Left cardiac atrium (tissue), 4 donors: ENCODE measurements around the gene PTGER1. TPM values are rescaled to one million over a fixed set of nuclear protein-coding genes. Genes with fewer than 3 reads are reported as not detected.
A peak's percentile ranks its signal among the peaks of the same experiment; 100 is the strongest.

Experiments
- ATAC-seq, 2 donors: fragments of 200-7000 bp; cut with Tn5 transposase; one replicate each; pipeline ENCODE4 v1.9.1; 2020; ENCODE audit warnings: mild to moderate bottlenecking in 2 of 2, moderate library complexity in 2 of 2
- DNase-seq: peaks from one replicate; pipeline ENCODE4 v3.0.0-alpha.2; 2020
- intact Hi-C, 2 donors: fragments of 100-400 bp; cut with DNase I; formaldehyde crosslinking; loops; one replicate each; pipeline versions ENCODE4 v1.14.1 to v1.15.1; 2022 to 2023
- long read RNA-seq: library from polyadenylated mRNA; unstranded; transcript quantifications from one replicate; pipeline ENCODE4 v2.0.0, GENCODE V29; 2021
- total RNA-seq, 2 donors: library from RNA; stranded (reverse); fragmentation: NEBNext Ultra II Directional; extraction: Animal tissue kit (Norgen Biotek cat#: 25700); gene quantifications; one replicate each; pipeline ENCODE4 v1.2.1, GENCODE V29; 2021
- donor health status: DM: no; HTN: yes; CAD: no.
- donor health status: DM: no; HTN: yes; CAD: no; lungs with severe emphysema.
- donor health status: DM: yes; HTN: yes; CAD: no.
- donor health status: Dilated cardiomyopathy.

The PTGER1 gene, protein sequence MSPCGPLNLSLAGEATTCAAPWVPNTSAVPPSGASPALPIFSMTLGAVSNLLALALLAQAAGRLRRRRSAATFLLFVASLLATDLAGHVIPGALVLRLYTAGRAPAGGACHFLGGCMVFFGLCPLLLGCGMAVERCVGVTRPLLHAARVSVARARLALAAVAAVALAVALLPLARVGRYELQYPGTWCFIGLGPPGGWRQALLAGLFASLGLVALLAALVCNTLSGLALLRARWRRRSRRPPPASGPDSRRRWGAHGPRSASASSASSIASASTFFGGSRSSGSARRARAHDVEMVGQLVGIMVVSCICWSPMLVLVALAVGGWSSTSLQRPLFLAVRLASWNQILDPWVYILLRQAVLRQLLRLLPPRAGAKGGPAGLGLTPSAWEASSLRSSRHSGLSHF
- under 1 TPM; 0.24 to 0.97 TPM for total RNA-seq
- long read RNA-seq = 0 reads

GRCh38 chr19:14475251-14476073 is at the start of gene PTGER1:
TSS of gene PTGER1 (minus strand) at chr19:14475354. CDS start at chr19:14474320, 1,034 bp downstream.
- DNase-seq (no peak), ATAC-seq (peak in 1 of 2 donors; percentile 2)
- intact Hi-C loops = no loop called here

- intact Hi-C loops = no loop called here
- ATAC-seq (no peak), DNase-seq (no peak)
Measured at GRCh38 chr19:14520543-14520942, 45.4 kb upstream of the PTGER1 start.

DNA sequence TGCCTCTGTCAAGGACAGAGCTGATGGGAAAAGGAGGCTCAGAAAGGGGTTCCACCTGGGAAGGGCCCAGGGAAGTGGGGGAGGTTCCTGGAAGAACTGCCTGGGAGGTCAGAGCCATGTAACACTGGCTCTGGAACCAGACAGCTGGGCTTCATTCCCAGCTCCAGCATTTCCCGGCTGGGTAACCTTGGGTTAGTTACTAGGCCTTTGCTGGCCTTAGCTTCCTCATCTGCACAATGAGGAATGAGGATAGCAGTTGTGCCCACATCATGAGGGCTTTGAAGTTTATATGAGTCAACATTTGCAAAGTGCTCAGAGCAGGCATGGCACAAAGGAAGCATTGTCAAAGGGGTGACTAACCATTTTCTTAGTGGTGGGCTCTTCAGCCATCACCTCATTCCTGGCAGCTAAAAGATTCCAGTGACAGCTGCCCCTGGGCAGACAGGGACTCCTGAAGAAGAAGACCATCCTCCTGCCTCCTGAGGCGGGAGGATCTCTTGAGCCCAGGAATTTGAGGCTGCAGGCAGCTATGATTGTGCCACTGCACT is 44.8 kb upstream of the PTGER1 start:
- DNase-seq = no peak

GRCh38 chr19:14519245-14519859 is 44.2 kb upstream of the PTGER1 start:
- intact Hi-C loops = no loop called here
- ATAC-seq (no peak), DNase-seq (no peak)

More for the DNA sequence above, 44.8 kb upstream of the PTGER1 start:
- intact Hi-C loops = no loop called here
- no peak for ATAC-seq

DNA sequence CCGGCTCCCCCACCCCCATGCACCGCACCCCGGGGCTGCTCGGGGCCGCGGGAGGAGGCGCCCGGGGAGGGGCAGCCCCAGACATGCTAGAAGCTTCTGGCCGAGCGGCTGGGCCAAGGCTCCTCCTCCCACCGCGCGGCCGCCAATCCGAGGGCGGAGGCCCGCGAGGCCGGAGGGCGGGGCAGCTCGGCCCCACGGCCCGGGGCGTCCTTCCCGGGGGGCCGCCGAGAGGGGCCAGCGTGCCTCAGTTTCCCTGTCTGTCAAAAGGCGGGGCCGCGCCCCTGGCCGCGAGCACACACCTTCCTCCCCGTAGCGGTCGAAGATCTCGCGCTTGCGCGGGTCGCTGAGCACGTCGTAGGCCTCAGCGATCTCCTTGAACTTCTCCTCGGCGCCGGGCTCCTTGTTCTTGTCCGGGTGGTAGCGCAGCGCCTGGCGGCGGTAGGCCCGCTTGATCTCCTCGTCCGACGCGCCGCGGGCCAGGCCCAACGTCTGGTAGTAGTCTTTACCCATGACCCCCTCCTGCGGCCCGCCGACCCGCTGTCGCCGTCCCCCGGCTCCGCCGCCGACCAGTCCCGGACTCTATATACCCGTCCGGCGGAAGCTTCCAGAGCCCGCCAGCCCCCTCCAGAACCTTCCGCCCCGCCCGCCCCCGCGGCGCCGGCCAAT is 42.8 kb upstream of the PTGER1 start, which contains the start of gene DNAJB1:
TSS of gene DNAJB1 (minus strand) at position 558 of the 666 bp plus-strand sequence. CDS start at position 510, 48 bp downstream.
- DNase-seq (peak; percentile 85), ATAC-seq (peak; percentile 86 to 91)
- intact Hi-C loops = no loop called here

DNA sequence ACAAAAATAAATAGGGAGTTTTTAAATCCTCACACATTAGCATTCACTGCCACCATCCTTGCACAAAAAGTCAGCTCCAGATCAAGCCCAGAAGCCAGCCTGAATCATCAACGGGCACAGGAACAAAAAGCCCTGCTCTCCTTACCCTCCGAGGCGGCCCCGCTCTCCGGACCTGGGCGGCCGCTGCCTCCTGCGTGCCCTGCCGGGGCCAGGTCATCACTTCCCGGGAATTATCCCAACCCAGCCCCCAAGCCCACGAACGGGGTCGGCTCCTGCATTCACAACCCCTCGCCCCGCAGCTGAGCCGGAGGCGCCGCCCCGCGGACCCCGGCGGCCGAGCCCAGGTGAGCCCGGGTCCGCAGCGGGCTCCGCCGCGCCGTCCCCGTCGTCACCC is 42.3 kb upstream of the PTGER1 start:
- intact Hi-C loops = no loop called here
- ATAC-seq (peak; percentile 0 to 1), DNase-seq (peak; percentile 56)

DNA sequence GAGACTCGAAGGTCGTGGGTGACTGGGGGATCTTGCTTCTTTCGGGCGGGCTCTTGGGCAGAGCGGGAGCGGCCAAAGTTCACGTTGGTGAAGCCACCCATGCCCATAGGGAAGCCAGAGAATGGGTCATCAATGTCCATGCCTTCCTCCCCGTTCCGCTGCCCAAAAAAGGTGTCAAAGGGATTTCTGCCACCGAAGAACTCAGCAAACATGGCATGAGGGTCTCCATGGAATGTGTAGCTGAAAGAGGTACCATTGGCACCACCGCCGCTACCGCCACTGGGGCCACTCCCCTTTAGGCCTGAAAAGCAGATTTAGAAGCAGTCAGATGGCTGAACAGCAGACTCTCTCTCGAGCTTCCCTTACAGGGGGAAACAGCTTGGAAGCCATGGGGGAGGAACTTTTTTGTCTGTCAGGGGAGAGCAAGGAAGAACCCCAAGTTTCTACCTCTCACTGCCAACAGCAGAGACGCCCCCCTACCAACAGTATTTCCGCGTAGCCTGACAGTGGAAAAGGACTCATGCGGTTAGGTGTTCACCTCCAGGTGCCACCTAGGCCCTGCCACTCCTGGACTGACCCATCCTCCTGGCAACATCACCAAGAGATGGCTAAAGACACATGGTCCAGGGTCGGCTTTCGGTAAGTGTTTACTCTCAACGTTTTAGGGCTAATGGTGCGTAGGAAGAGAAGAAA is 41.7 kb upstream of the PTGER1 start:
- intact Hi-C loops = no loop called here
- DNase-seq (no peak), ATAC-seq (no peak)

DNA sequence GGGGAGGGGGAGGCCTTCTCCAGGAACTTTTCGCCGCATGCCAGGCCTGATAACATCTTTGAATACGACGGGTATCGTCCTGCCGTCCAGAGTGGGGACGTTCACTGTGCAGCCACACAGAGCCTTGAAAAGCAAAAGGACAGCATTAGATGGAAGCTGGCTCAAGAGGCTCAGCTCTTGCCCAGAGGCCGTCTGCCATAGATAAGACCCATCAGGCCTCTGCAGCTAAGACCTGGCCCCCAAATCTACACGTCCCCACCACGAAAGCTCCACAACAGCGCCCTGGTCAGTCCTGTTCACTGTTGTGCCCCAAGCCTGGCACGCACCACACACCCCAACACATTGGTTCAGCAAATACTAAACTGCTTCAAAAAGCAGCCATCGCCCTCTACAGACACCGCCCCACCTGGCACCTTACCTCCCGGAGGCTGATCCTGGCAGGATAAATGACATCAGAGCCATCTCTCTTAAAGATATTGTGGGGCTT is 40.9 kb upstream of the PTGER1 start:
- no peak for DNase-seq
- intact Hi-C loops = no loop called here
- ATAC-seq = no peak

DNA sequence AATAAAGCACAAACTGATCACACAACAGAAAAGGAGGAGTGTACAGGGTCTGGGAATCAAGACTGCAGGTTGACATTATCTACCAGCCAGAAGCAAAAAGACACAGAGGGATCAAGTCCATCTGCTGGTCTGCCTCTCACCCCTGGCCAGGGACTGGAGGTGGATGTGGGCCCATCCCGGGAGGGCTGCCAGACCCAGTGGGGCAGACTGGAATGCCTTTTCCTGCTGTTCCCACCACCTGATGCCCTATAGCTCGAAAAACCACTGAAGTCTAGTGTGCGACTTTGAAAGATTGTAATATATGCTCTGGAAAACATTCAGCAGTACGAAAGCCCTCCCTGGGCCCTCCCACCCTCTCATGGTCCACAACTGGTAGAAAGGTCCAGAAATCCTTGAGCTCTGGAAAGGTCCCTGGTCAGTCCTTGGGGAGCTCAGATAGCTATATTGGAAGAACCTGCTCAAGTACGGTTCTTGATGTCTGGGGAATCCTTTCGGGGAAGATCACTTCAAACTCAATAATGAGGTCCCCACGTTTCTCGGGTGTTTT is 40.4 kb upstream of the PTGER1 start:
- intact Hi-C loops = no loop called here
- ATAC-seq (no peak), DNase-seq (no peak)

GRCh38 chr19:14514215-14514863 is 39.2 kb upstream of the PTGER1 start:
- no peak for DNase-seq
- ATAC-seq = no peak
- intact Hi-C loops = no loop called here

DNA sequence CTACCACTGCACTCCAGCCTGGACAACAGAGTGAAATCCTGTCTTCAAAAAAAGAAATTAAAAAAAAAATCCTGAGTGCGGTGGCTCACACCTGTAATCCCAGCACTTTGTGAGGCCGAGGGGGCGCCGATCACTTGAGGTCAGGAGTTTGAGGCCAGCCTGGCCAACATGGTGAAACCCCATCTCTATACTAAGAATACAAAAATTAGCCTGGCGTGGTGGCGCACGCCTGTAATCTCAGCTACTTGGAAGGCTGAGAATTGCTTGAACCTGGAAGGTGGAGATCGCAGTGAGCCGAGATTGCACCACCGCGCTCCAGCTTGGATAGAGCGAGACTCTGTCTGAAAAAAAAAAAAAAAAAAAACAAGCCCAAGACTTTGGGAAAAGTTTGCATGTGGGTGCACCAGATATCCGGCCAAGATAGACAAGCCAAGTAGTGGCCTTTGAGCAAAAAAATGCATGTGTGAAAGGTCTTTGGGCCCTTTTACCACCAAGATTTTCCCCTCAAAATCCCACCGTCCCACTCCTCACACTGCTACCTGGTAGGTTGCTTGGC is 37.3 kb upstream of the PTGER1 start:
- intact Hi-C loops = no loop called here
- DNase-seq (no peak), ATAC-seq (no peak)

DNA sequence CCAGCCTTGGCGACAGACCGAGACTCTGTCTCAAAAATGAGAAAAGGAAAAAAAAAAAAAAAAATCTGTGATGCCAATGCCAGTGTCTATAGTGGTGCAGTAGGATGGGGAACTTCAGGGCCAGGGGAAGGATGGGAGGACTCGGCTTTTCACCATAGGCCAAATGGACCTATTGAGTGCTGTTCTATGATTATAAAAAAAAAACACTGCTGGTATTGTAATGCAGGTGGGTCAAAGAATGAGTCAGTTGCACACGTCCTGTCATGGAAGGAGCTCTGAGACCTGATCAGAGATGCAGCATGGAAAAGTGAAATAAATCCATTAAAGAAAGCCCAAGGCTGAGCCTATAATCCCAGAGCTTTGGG is 36.1 kb upstream of the PTGER1 start:
- ATAC-seq (peak in 1 of 2 donors; percentile 3), DNase-seq (no peak)
- intact Hi-C loops = no loop called here

DNA sequence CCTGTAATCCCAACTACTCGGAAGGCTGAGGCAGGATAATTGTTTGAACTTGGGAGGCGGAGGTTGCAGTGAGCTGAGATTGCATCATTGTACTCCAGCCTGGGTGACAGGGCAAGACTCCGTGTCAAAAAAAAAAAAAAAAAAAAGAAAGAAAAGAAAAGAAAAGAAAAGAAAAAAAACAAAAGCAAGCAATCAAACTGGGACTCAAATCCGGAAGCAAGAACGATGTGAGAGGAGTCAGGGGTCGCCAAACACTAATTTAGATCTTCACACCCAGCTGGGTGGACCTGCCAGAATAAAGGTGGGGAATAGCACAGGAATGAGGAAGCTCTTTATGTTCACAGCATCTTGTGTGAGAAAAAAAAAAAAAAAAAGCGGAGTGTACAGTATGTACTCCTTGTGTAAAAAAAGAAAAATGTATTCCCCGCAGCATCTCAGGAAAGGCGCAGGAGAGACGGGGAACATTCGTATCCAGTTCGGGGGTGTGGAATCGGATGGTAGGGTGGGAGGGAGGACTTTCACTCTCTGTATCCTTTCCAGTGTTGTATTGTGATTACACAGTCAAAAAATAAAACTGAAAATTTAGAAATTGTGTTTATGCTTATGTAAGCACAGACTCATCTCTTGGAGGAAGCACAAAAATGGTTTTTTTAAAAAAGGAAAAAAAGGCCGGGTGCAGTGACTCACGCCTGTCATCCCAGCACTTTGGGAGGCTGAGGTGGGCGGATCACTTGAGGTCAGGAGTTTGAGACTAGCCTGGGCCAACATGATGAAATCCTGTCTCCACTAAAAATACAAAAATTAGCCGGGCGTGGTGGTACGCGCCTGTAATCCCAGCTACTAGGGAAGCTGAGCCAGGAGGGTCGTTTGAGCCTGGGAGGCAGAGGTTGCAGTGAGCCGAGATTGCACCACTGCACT is 35.4 kb upstream of the PTGER1 start:
- DNase-seq (peak; percentile 56), ATAC-seq (peak; percentile 33 to 67)
- intact Hi-C loops = no loop called here

DNA sequence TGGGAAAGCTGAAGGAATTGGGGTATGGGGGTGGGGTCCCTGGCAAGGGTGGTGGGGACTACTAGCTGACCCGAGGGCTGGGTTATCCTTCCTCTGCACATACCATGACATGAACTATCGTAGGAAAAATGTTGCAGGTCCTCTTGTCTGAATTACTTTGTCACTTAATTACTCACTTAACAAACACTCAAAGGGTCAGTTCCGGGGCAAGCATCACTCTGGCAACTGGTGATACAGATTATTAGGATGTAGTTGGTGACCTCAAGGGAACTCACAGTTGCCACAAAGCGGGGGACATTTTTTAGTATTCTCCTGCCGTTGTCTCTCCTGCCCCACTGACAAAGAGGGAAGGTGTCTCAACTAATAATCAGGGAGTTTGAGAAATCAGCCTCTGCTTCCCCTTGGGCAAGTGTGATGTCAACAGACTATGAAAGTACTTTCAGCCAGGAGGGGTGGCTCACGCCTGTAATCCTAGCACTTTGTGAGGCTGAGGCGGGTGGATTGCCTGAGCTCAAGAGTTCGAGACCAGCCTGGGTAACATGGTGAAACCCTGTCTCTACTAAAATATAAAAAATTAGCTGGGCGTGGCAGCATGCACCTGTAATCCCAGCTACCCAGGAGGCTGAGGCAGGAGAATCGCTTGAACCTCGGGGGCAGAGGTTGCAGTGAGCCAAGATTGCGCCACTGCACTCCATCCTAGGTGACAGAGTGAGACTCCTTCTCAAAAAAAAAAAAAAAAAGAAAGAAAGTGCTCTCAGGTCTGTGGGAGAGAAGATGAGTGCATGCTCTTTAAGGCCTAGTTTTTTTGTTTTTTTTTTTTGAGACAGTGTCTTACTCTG is 32.8 kb upstream of the PTGER1 start:
- no peak for DNase-seq
- intact Hi-C loops = no loop called here
- peak in 1 of 2 donors; percentile 16 for ATAC-seq
